Activated T-cell treated with anti-CD3 and anti-CD28 coated beads, Interleukin-2, amount 50 U/mL, for 72 hours (primary cell): ENCODE data around the gene SP7. TPM values are rescaled to one million over a fixed set of nuclear protein-coding genes. Genes with fewer than 3 reads are reported as not detected.
A peak's percentile ranks its signal among the peaks of the same experiment; 100 is the strongest.
"Not testable (repeated sequence)": the region's sequence is repeated elsewhere in the genome, so short reads cannot be mapped to it uniquely, and the experiment has no call there.

Experiments used
- ATAC-seq, 2 donors: fragments of 150-1000 bp; cut with Tn5 transposase; replicated peaks in 1 of 2; 2 replicates each; pipeline ENCODE4 v1.10.0; 2021; ENCODE audit warnings: moderate library complexity in 2 of 2, mild to moderate bottlenecking in 1 of 2
- DNase-seq, 2 donors: peaks; one replicate each; pipeline ENCODE4 v3.0.0; 2021 to 2022; ENCODE audit warnings: mixed read lengths in 1 of 2
- H3K27ac Mint-ChIP-seq: one replicate; pipeline ENCODE4 v1.8.0; 2022; ENCODE audit warnings: mild to moderate bottlenecking, moderate library complexity, mixed read lengths
- H3K27me3 Mint-ChIP-seq: one replicate; pipeline ENCODE4 v1.8.0; 2022; ENCODE audit warnings: low read depth, mixed read lengths
- H3K36me3 Mint-ChIP-seq, 2 donors: one replicate each; pipeline ENCODE4 v1.8.0; 2022; ENCODE audit warnings: mixed read lengths in 2 of 2, mild to moderate bottlenecking in 1 of 2; ENCODE audit not compliant: insufficient read depth in 2 of 2
- H3K4me1 Mint-ChIP-seq: one replicate; pipeline ENCODE4 v1.8.0; 2022; ENCODE audit warnings: low read depth, mixed read lengths
- H3K4me3 Mint-ChIP-seq, 2 donors: one replicate each; pipeline ENCODE4 v1.8.0; 2022; ENCODE audit warnings: mild to moderate bottlenecking in 2 of 2, mixed read lengths in 2 of 2, moderate library complexity in 2 of 2
- H3K9me3 Mint-ChIP-seq, 2 donors: one replicate each; pipeline ENCODE4 v1.8.0; 2022; ENCODE audit warnings: mixed read lengths in 2 of 2
- total RNA-seq, 2 donors: library from RNA; stranded (reverse); gene quantifications; one replicate each; pipeline ENCODE4 v1.2.3, GENCODE V29; 2022

SP7 gene
- total RNA-seq, 2 donors from 2014 or later, result not detected

- DNase-seq (no peak), ATAC-seq (no peak)
- Mint-ChIP-seq H3K27ac (no peak overlapping the region), H3K27me3 (peaks cover 2% of the 10 kb centered on the region), H3K4me1 (peaks cover 24% of the 10 kb centered on the region), H3K9me3 (no peaks in the 10 kb centered on the region), H3K4me3 (peak overlapping the region; percentile 19 to 46), H3K36me3 (no peaks in the 10 kb centered on the region)
Observed at GRCh38 chr12:53343449-53343848, 7.3 kb upstream of the SP7 start.

- peaks cover 32% of the 10 kb centered on the region for H3K27me3 Mint-ChIP-seq
- H3K4me3 Mint-ChIP-seq, result no peak overlapping the region
- peak in 1 of 2 donors; percentile 16 for DNase-seq
- no peaks in the 10 kb centered on the region for H3K36me3 Mint-ChIP-seq
- H3K9me3 Mint-ChIP-seq, result no peaks in the 10 kb centered on the region
- no peak for ATAC-seq
- peaks cover 28% of the 10 kb centered on the region for H3K4me1 Mint-ChIP-seq
- H3K27ac Mint-ChIP-seq, result no peak overlapping the region
Observed at GRCh38 chr12:53340398-53340797, 4.2 kb upstream of the SP7 start.

GRCh38 chr12:53338916-53339315 lies 2.8 kb upstream of the SP7 start:
- H3K27me3 Mint-ChIP-seq, result peaks cover 41% of the 10 kb centered on the region
- no peak overlapping the region for H3K27ac Mint-ChIP-seq
- no peaks in the 10 kb centered on the region for H3K36me3 Mint-ChIP-seq
- H3K4me3 Mint-ChIP-seq, result no peak overlapping the region
- no peaks in the 10 kb centered on the region for H3K9me3 Mint-ChIP-seq
- peaks cover 22% of the 10 kb centered on the region for H3K4me1 Mint-ChIP-seq
- ATAC-seq (no peak), DNase-seq (no peak)

GRCh38 chr12:53338017-53338416 lies 1.9 kb upstream of the SP7 start:
- Mint-ChIP-seq H3K36me3 (no peaks in the 10 kb centered on the region), H3K4me1 (peaks cover 15% of the 10 kb centered on the region), H3K27me3 (peaks cover 50% of the 10 kb centered on the region), H3K27ac (no peak overlapping the region), H3K9me3 (no peaks in the 10 kb centered on the region), H3K4me3 (no peak overlapping the region)
- ATAC-seq, result no peak
- DNase-seq, result no peak

GRCh38 chr12:53334822-53335221 lies 1.3 kb downstream of the SP7 start:
- Mint-ChIP-seq H3K9me3 (no peaks in the 10 kb centered on the region), H3K36me3 (no peaks in the 10 kb centered on the region), H3K4me1 (peaks cover 5% of the 10 kb centered on the region), H3K27ac (no peak overlapping the region), H3K27me3 (peaks cover 62% of the 10 kb centered on the region), H3K4me3 (no peak overlapping the region)
- DNase-seq, result no peak
- no peak for ATAC-seq

- Mint-ChIP-seq H3K36me3 (no peaks in the 10 kb centered on the region), H3K4me1 (peaks cover 5% of the 10 kb centered on the region), H3K9me3 (no peaks in the 10 kb centered on the region), H3K27ac (no peak overlapping the region), H3K4me3 (no peak overlapping the region), H3K27me3 (peaks cover 62% of the 10 kb centered on the region)
- no peak for DNase-seq
- no peak for ATAC-seq
Observed at GRCh38 chr12:53333845-53334244, 2.3 kb downstream of the SP7 start.

- no peaks in the 10 kb centered on the region for H3K36me3 Mint-ChIP-seq
- H3K9me3 Mint-ChIP-seq, result no peaks in the 10 kb centered on the region
- H3K27me3 Mint-ChIP-seq, result peaks cover 58% of the 10 kb centered on the region
- no peak overlapping the region for H3K27ac Mint-ChIP-seq
- ATAC-seq (no peak), DNase-seq (no peak)
- H3K4me3 Mint-ChIP-seq, result no peak overlapping the region
- peaks cover 5% of the 10 kb centered on the region for H3K4me1 Mint-ChIP-seq
Observed at GRCh38 chr12:53333289-53333688, 2.9 kb downstream of the SP7 start.

GRCh38 chr12:53332744-53333143 lies 3.4 kb downstream of the SP7 start:
- Mint-ChIP-seq H3K27me3 (peaks cover 53% of the 10 kb centered on the region), H3K4me1 (peaks cover 5% of the 10 kb centered on the region), H3K4me3 (no peak overlapping the region), H3K9me3 (no peaks in the 10 kb centered on the region), H3K27ac (no peak overlapping the region), H3K36me3 (no peaks in the 10 kb centered on the region)
- ATAC-seq, result no peak
- no peak for DNase-seq

- H3K9me3 Mint-ChIP-seq, H3K4me3 Mint-ChIP-seq, DNase-seq, H3K4me1 Mint-ChIP-seq, ATAC-seq, H3K36me3 Mint-ChIP-seq: not testable (repeated sequence)
- Mint-ChIP-seq H3K27ac (peak overlapping the region; percentile 4), H3K27me3 (peaks cover 49% of the 10 kb centered on the region)
Observed at GRCh38 chr12:53332339-53332738, 3.8 kb downstream of the SP7 start.

- no peak for ATAC-seq
- no peaks in the 10 kb centered on the region for H3K4me1 Mint-ChIP-seq
- peaks cover 32% of the 10 kb centered on the region for H3K27me3 Mint-ChIP-seq
- no peak overlapping the region for H3K4me3 Mint-ChIP-seq
- no peak for DNase-seq
- no peaks in the 10 kb centered on the region for H3K9me3 Mint-ChIP-seq
- H3K27ac Mint-ChIP-seq, result no peak overlapping the region
- no peaks in the 10 kb centered on the region for H3K36me3 Mint-ChIP-seq
Observed at GRCh38 chr12:53330671-53331070, 5.5 kb downstream of the SP7 start.

GRCh38 chr12:53328043-53328435 lies 8.1 kb downstream of the SP7 start:
- DNase-seq, result peak in 1 of 2 donors; percentile 18
- Mint-ChIP-seq H3K27me3 (peaks cover 12% of the 10 kb centered on the region), H3K9me3 (no peaks in the 10 kb centered on the region), H3K36me3 (peaks cover 0 to 3% of the 10 kb centered on the region in 2 donors), H3K4me3 (no peak overlapping the region), H3K27ac (no peak overlapping the region), H3K4me1 (peaks cover 17% of the 10 kb centered on the region)
- ATAC-seq, result no peak

GRCh38 chr12:53327435-53328042 lies 8.6 kb downstream of the SP7 start:
- ATAC-seq, result no peak
- no peak for DNase-seq
- peaks cover 9% of the 10 kb centered on the region for H3K27me3 Mint-ChIP-seq
- no peak overlapping the region for H3K27ac Mint-ChIP-seq
- H3K4me3 Mint-ChIP-seq, result no peak overlapping the region
- peaks cover 0 to 3% of the 10 kb centered on the region in 2 donors for H3K36me3 Mint-ChIP-seq
- no peaks in the 10 kb centered on the region for H3K9me3 Mint-ChIP-seq
- peaks cover 22% of the 10 kb centered on the region for H3K4me1 Mint-ChIP-seq

- H3K9me3 Mint-ChIP-seq, result no peaks in the 10 kb centered on the region
- no peak for ATAC-seq
- no peak for DNase-seq
- peak overlapping the region; percentile 10 for H3K27ac Mint-ChIP-seq
- H3K4me3 Mint-ChIP-seq, result peak overlapping the region; percentile 72 to 79
- peaks cover 0 to 3% of the 10 kb centered on the region in 2 donors for H3K36me3 Mint-ChIP-seq
- peaks cover under 1% of the 10 kb centered on the region for H3K27me3 Mint-ChIP-seq
- peaks cover 27% of the 10 kb centered on the region for H3K4me1 Mint-ChIP-seq
Observed at GRCh38 chr12:53326460-53327185, 9.5 kb downstream of the SP7 start.
